ENCODE measurements around the gene MRC2. TPM values are rescaled to one million over a fixed set of nuclear protein-coding genes. Genes with fewer than 3 reads are reported as not detected.

MRC2 gene
- total RNA-seq, 1 donor = 245 TPM

- no peak for DNase-seq (ENCODE audit: low read depth)
- TF ChIP-seq CTCF (IDR thresholded peaks at IDR 0.05; ENCODE audit: insufficient read depth, low read length) = no peak
- H3K4me3 ChIP-seq (ENCODE audit: low read depth, low read length) = no peak overlapping the region
Measured at GRCh38 chr17:62673614-62674362, 46.3 kb downstream of the MRC2 start.

GRCh38 chr17:62674363-62674739 lies 46.9 kb downstream of the MRC2 start:
- no peak for TF ChIP-seq CTCF (IDR thresholded peaks at IDR 0.05; ENCODE audit: insufficient read depth, low read length)
- DNase-seq (ENCODE audit: low read depth) = no peak
- no peak overlapping the region for H3K4me3 ChIP-seq (ENCODE audit: low read depth, low read length)

GRCh38 chr17:62674841-62675240 lies 47.4 kb downstream of the MRC2 start:
- no peak for TF ChIP-seq CTCF (IDR thresholded peaks at IDR 0.05; ENCODE audit: insufficient read depth, low read length)
- DNase-seq (ENCODE audit: low read depth) = no peak
- H3K4me3 ChIP-seq (ENCODE audit: low read depth, low read length) = no peak overlapping the region

- no peak overlapping the region for H3K4me3 ChIP-seq (ENCODE audit: low read depth, low read length)
- DNase-seq (ENCODE audit: low read depth) = peak; percentile 56
- no peak for TF ChIP-seq CTCF (IDR thresholded peaks at IDR 0.05; ENCODE audit: insufficient read depth, low read length)
Measured at GRCh38 chr17:62675260-62675659, 47.8 kb downstream of the MRC2 start.

- no peak for TF ChIP-seq CTCF (IDR thresholded peaks at IDR 0.05; ENCODE audit: insufficient read depth, low read length)
- no peak for DNase-seq (ENCODE audit: low read depth)
- H3K4me3 ChIP-seq (ENCODE audit: low read depth, low read length) = no peak overlapping the region
Measured at GRCh38 chr17:62675701-62676100, 48.2 kb downstream of the MRC2 start.

GRCh38 chr17:62676231-62676943 lies 48.9 kb downstream of the MRC2 start:
- no peak for TF ChIP-seq CTCF (IDR thresholded peaks at IDR 0.05; ENCODE audit: insufficient read depth, low read length)
- no peak for DNase-seq (ENCODE audit: low read depth)
- no peak overlapping the region for H3K4me3 ChIP-seq (ENCODE audit: low read depth, low read length)

Data from fibroblast of the aortic adventitia (primary cell).